Measurements from ENCODE around the gene RAB32.
"Not testable (repeated sequence)": the region's sequence is repeated elsewhere in the genome, so short reads cannot be mapped to it uniquely, and the experiment has no call there.

Gene RAB32

GRCh38 chr6:146543211-146543939 lies at the start of gene RAB32:
Gene RAB32, plus strand, starts transcription at chr6:146543833. Its CDS starts 39 bp downstream, at chr6:146543872.
- peak; percentile 23 for DNase-seq (ENCODE audit: low read depth)

DNA sequence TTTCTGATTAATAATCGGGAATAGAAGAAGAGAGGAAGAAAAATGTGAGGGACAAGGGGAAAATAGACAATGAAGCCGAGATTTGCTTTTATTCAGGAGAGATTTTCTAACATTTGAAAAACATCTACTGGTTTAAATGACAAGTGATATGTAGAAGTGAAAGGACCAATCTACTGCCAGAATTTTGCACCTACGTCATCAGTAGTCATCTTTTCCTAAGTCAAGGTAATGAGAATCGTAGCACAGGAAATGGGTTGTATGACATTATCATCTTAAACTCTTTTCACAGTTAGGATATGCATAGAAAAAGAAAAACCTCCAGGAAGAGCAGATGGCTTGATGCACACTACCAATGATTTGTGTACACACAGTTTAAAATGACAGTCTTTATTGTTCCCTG lies 45.3 kb upstream of the RAB32 start:
- no peak for DNase-seq (ENCODE audit: low read depth)

- no peak for DNase-seq (ENCODE audit: low read depth)
Measured at GRCh38 chr6:146503096-146503495, 40.5 kb upstream of the RAB32 start.

DNA sequence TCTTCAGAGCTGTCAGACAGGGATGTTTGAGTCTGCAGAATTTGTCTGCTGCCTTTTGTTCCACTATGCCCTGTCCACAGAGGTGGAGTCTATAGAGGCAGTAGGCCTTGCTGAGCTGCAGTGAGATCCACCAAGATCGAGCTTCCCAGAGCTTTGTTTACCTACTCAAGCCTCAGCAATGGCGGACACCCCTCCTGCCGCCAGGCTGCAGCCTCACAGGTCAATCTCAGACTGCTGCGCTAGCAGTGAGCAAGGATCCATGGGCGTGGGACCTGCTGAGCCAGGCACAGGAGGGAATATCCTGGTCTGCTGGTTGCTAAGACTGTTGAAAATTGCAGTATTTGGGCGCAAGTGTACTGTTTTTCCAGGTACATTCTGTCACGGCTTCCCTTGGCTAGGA lies 28.4 kb upstream of the RAB32 start:
- no peak for DNase-seq (ENCODE audit: low read depth)

GRCh38 chr6:146526192-146526591 lies 17.4 kb upstream of the RAB32 start:
- no peak for DNase-seq (ENCODE audit: low read depth)

- DNase-seq (ENCODE audit: low read depth), result no peak
Measured at GRCh38 chr6:146532702-146533101, 10.9 kb upstream of the RAB32 start.

- DNase-seq (ENCODE audit: low read depth), result no peak
Measured at GRCh38 chr6:146542881-146543210, 787 bp upstream of the RAB32 start.

- DNase-seq (ENCODE audit: low read depth), result peak; percentile 5
Measured at GRCh38 chr6:146543940-146544615, 445 bp downstream of the RAB32 start.

DNA sequence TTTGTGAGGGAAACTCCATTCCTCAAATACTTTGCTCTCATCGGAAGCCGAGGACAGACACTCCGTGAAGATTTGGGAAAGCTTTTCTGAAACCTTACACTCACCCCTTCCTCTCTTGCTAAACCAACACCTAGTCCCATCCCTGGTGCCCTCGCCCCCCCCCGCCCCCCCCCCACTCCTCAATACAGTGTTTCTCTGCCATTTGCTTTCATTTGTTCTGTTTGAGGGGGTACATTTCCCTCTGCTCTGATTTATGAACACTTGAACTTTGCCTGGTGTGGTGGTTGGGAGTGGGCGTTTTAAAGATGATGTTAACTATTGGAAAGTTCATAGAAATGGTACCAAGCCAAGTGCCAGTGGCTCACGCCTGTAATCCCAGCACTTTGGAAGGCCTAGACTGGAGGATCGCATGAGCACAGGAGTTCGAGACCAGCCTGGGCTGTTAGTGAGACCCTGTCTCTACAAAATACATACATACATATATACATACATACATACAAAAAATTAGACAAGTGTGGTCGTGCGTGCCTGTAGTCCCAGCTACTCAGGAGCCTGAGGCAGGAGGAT lies 1.1 kb downstream of the RAB32 start:
- DNase-seq (ENCODE audit: low read depth), result no peak

DNA sequence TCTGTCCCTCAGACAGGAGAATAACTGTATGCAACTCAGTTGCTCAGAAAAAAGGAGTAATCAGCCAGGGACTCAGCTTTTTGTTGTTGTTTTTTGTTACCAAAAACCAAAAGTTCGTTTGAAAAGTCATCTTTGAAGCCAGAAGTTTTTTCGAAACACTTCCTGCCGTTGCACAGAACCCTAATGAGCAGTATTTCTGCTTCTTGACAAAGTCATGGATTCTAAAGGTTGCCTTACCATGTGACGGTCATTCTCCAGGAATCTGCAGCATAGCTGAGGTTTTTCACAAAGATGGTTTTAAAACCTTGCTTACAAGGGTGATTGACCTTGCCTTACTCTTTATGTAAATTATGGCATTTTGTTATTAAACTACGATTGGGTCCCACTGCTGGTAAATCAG lies 1.9 kb downstream of the RAB32 start:
- DNase-seq (ENCODE audit: low read depth), result no peak

- DNase-seq (ENCODE audit: low read depth), result no peak
Measured at GRCh38 chr6:146546443-146547043, 2.9 kb downstream of the RAB32 start.

DNA sequence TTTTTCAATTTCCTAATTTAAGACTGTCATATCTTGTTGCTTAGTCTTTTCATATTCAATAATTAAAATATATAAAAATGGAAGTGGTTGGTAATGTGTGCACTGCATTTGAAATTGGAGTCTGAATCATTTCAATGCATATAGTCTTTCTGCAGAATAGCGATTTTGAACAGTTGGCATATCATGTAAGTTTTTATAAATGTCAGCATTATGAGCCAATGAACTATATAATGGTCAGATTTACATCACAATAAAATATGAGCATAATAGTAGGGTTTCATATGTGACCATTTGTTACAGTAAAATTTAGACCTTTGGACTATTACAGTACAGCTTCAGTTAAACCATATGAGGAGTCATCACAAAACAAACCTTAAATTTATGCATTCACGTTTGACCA lies 4.3 kb downstream of the RAB32 start:
- no peak for DNase-seq (ENCODE audit: low read depth)

- no peak for DNase-seq (ENCODE audit: low read depth)
Measured at GRCh38 chr6:146548898-146549374, 5.3 kb downstream of the RAB32 start.

GRCh38 chr6:146550911-146551310 lies 7.3 kb downstream of the RAB32 start:
- DNase-seq (ENCODE audit: low read depth), result no peak

- DNase-seq (ENCODE audit: low read depth), result no peak
Measured at GRCh38 chr6:146551545-146551944, 7.9 kb downstream of the RAB32 start.

DNA sequence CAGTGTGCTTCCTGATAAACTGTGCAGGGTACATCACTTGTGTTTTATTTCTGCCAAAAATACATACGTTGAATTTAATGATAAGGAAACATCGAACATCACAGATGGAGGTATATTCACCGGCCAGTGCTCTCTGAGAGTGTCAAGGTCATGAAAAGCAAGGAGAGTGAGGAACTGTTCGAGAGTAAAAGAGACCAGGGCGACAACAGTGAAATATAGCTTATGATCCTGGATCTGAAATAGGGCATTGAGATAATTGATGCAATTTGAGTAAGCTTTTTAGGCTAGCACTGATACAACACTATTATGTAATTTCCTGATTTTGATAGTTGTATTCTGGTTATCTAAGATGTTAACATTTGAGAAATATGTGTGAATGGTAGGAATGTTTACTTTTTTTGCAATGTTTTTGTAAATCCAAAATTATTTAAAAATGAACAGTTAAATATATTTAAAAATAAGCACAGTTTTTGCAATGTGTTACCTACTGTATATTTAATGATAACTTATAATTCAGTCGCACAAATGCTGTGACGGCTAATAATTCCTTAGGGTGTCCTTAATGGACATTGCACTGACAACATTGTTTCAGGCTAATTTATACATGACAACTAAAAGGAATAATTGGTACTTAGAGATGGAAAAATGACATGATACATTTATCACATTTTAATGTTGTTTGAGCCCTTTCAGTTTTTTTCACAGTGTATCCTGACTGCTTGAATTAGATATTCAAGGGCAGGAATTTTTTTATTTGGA lies 9.9 kb downstream of the RAB32 start:
- no peak for DNase-seq (ENCODE audit: low read depth)

DNA sequence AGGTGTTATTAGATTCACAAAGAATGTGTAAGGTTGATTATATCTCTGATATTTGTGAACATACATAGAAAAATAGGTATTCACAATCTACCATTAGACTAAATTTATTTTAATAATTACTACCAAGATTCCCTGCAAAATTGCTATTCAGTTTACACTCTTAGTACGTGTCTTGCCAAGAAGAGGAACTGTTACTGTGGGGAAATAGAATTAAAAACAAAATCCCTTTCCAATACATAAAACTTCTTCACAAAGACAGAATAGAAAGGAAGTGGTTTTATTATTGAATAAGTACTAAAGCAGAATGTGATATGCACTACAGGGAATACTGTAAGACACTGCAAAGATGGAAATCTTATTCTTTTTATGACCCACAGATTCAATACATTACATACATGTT lies 17.0 kb downstream of the RAB32 start:
- no peak for DNase-seq (ENCODE audit: low read depth)

GRCh38 chr6:146566661-146567060 lies 23.0 kb downstream of the RAB32 start:
- DNase-seq (ENCODE audit: low read depth), result not testable (repeated sequence)

GRCh38 chr6:146568619-146569018 lies 25.0 kb downstream of the RAB32 start:
- not testable (repeated sequence) for DNase-seq (ENCODE audit: low read depth)

DNA sequence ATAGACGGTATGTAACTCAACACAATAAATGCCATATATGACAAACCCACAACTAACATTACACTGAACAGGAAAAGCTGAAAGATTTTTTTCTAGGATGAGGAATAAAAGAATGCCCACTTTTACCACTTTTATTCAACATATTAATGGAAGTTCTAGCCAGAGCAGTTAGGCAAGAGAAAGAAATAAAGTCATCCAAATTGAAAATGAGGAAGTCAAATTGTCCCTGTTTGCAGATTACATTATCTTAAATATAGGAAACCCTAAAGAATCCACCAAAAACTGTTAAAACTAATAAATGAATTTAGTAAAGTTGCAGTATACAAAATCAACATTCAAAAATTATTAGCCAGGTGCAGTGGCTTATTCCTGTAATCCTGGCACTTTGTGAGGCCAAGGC lies 30.6 kb downstream of the RAB32 start:
- DNase-seq (ENCODE audit: low read depth), result no peak

GRCh38 chr6:146578054-146578453 lies 34.4 kb downstream of the RAB32 start:
- DNase-seq (ENCODE audit: low read depth), result no peak

- DNase-seq (ENCODE audit: low read depth), result no peak
Measured at GRCh38 chr6:146581968-146582367, 38.3 kb downstream of the RAB32 start.

Measured in activated T-cell treated with anti-CD3 and anti-CD28 coated beads for 48 hours (primary cell).